Coronary artery (tissue), 2 donors: Measurements from ENCODE around the gene NBEA.

Source experiments
- DNase-seq: peaks from one replicate; pipeline ENCODE4 v3.0.0-alpha.2; 2017; ENCODE audit warnings: low spot score
- H3K27ac ChIP-seq, 2 donors: fragments of 200-600 bp; sonication (generic); one replicate each; pipeline ENCODE4 v1.5.1; 2016 to 2019
- H3K4me3 ChIP-seq: fragments of 200-600 bp; sonication (generic); 2 replicates; pipeline ENCODE4 v1.5.1; 2016; ENCODE audit warnings: mild to moderate bottlenecking, moderate library complexity
- CTCF ChIP-seq: fragments of 200-600 bp; sonication (generic); IDR thresholded peaks from one replicate; pipeline ENCODE4 v1.5.1; 2019; ENCODE audit warnings: antibody characterized with exemption

NBEA gene

GRCh38 chr13:35598233-35598632, 656.2 kb downstream of the NBEA start:
- H3K27ac ChIP-seq = peak overlapping the region in 1 of 2 donors; percentile 33
- H3K4me3 ChIP-seq = no peak overlapping the region
- TF ChIP-seq CTCF = no peak
- no peak for DNase-seq

GRCh38 chr13:35598790-35599369, 656.8 kb downstream of the NBEA start:
- H3K27ac ChIP-seq = peak overlapping the region in 1 of 2 donors; percentile 50
- no peak for DNase-seq
- no peak overlapping the region for H3K4me3 ChIP-seq
- TF ChIP-seq CTCF = no peak

GRCh38 chr13:35599384-35599783, 657.3 kb downstream of the NBEA start:
- Histone ChIP-seq H3K4me3 (no peak overlapping the region), H3K27ac (peak overlapping the region in 1 of 2 donors; percentile 50)
- no peak for TF ChIP-seq CTCF
- no peak for DNase-seq

- DNase-seq = no peak
- TF ChIP-seq CTCF = no peak
- Histone ChIP-seq H3K27ac (no peak overlapping the region), H3K4me3 (no peak overlapping the region)
These were observed 658.1 kb downstream of the NBEA start for GRCh38 chr13:35600137-35600536.

- no peak overlapping the region for H3K4me3 ChIP-seq
- no peak overlapping the region for H3K27ac ChIP-seq
- TF ChIP-seq CTCF = no peak
- no peak for DNase-seq
These were observed 661.7 kb downstream of the NBEA start for GRCh38 chr13:35603593-35604285.

GRCh38 chr13:35614666-35615065, 672.6 kb downstream of the NBEA start:
- Histone ChIP-seq H3K4me3 (no peak overlapping the region), H3K27ac (no peak overlapping the region)
- no peak for TF ChIP-seq CTCF
- DNase-seq = no peak

- no peak for TF ChIP-seq CTCF
- no peak for DNase-seq
- no peak overlapping the region for H3K4me3 ChIP-seq
- H3K27ac ChIP-seq = no peak overlapping the region
These were observed 675.4 kb downstream of the NBEA start for GRCh38 chr13:35617420-35617819.
